Measurements from ENCODE around the gene C3orf70.

Gene C3orf70

DNA sequence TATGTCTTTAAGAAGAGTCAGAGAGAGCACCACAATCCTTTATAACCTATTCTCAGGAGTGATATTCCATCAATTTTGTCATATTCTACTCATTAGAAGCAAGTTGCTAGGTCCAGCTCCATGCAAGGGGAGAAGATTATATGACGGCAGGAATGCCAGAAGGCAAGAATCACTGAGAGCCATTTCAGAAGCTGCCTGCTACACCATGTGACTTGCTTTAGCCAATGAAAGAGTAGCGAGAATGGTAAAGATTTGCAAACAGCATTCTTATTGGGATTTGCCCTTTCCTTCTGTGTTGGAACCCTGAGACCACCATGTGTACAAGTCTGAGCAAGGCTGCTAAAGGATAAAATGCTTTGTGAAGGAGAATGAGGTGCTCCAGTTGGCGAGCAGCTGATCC is 4.5 kb upstream of the C3orf70 start:
- peaks cover 21% of the 10 kb centered on the region for H3K27me3 Mint-ChIP-seq
- peaks cover 3% of the 10 kb centered on the region for H3K4me1 Mint-ChIP-seq (ENCODE audit: low read depth)
- H3K27ac Mint-ChIP-seq: no peak overlapping the region
- no peak overlapping the region for H3K4me3 Mint-ChIP-seq
- H3K9me3 Mint-ChIP-seq: no peaks in the 10 kb centered on the region
- no peaks in the 10 kb centered on the region for H3K36me3 Mint-ChIP-seq (ENCODE audit: low read depth)

DNA sequence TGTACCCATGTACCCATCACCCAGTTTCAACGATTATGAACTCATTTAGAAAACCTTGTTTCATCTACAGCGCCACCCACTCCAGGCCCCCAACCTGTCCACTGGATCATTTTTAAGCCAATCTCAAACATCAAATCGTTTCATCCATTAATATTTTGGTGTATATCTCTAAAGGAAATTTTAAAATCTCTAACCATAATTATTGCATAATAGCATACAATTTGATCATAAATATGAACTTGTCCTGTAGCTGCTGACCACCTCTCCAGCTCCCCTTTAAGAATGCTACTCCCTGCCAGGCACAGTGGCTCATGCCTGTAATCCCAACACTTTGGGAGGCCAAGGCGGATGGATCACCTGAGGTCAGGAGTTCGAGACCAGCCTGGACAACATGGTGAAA is 2.8 kb upstream of the C3orf70 start:
- H3K9me3 Mint-ChIP-seq: no peaks in the 10 kb centered on the region
- H3K36me3 Mint-ChIP-seq (ENCODE audit: low read depth): no peaks in the 10 kb centered on the region
- no peak overlapping the region for H3K4me3 Mint-ChIP-seq
- H3K4me1 Mint-ChIP-seq (ENCODE audit: low read depth): peaks cover 7% of the 10 kb centered on the region
- H3K27ac Mint-ChIP-seq: no peak overlapping the region
- H3K27me3 Mint-ChIP-seq: peaks cover 35% of the 10 kb centered on the region

DNA sequence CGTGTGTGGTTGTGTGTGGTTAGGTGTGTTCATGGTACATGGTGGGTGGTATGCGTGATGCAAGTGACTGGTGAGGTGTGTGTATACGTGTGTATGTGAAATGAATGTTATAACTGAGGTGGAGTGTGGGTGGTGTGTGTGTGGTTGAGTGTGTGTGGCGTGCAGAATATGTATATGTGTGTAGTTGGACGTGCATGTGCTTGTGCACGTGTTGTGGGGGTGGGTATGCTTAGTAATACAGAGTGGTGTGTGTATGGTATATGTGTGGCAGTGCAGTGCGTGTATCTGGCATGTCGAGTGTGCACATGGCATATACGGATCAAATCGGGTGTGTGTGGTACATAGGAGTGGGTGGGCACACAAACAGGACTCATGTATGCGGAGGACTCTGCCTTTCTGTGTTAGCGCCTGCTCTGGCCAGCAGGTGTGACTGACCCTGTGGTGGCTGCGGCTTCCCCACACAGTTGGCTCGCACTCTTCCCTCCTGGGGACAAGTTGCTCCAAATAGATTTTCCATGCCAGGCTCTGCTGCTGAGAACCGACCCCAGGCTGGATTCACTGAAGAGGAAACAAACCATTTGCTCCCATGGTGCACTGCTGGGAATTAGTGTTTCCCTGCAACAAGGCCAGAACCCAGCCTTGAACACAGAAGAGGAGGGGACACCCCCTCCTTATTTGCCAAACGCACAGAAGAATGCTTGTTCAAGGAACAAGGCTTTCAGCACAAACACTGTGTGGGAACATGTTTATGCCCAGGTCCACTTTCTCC is 1.2 kb upstream of the C3orf70 start:
- peaks cover 46% of the 10 kb centered on the region for H3K27me3 Mint-ChIP-seq
- H3K4me3 Mint-ChIP-seq: no peak overlapping the region
- H3K9me3 Mint-ChIP-seq: no peaks in the 10 kb centered on the region
- H3K27ac Mint-ChIP-seq: no peak overlapping the region
- peaks cover 7% of the 10 kb centered on the region for H3K4me1 Mint-ChIP-seq (ENCODE audit: low read depth)
- no peaks in the 10 kb centered on the region for H3K36me3 Mint-ChIP-seq (ENCODE audit: low read depth)

DNA sequence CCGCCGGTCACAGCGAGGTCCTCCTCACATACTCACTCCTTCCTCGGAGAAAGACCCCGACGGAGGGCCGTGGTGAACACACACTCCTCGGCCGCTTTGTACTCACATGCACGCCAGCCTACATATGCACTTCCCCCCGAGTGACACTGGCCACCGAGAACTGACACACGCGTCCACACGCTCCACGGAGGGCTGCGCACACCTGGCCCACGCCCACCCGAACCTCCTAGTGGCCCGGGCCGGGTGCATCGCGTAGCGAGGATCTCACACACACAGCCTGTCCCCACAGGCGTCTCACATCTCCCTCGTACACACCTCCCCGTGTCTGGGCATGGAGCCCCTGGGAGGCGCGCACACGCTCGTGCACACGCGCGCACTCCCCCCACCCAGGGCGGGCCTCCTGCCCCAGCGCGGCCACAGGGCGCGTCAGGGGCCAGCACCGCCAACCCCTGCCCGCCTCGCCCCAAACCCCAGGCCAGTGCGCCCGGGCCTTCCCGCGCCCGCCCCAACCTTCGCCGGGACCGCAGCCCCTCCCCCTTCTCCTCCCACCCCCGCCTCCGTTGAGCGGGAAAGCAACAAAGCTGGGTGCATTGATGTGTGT is 411 bp upstream of the C3orf70 start:
- Mint-ChIP-seq H3K27me3 (peaks cover 42% of the 10 kb centered on the region), H3K36me3 (ENCODE audit: low read depth) (no peaks in the 10 kb centered on the region), H3K4me3 (peak overlapping the region; percentile 76), H3K9me3 (no peaks in the 10 kb centered on the region), H3K4me1 (ENCODE audit: low read depth) (peaks cover 7% of the 10 kb centered on the region), H3K27ac (peak overlapping the region; percentile 33)

DNA sequence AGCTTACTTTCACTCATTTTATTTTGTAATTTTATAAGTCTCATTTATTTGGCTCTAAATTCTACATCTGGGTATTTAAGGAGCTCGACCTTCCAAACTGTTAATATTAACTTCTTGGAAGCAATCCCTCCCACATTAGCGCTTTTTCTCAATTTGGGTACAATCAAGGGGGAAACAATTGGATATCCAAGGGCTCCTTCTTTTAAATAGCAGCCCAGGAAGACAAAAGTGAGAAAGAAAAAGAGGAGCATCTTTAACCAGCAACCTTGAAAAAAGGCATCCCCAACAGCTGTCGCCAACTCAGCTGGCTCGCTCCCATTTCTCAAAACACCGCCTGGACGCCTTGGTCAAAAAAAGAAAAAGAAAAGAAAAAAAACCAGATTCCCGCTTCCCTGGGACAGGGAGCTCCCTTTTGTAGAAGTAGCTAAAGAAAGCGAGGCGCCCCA is 873 bp downstream of the C3orf70 start:
- no peaks in the 10 kb centered on the region for H3K9me3 Mint-ChIP-seq
- no peaks in the 10 kb centered on the region for H3K36me3 Mint-ChIP-seq (ENCODE audit: low read depth)
- no peak overlapping the region for H3K27ac Mint-ChIP-seq
- H3K4me3 Mint-ChIP-seq: peak overlapping the region; percentile 75
- peaks cover 7% of the 10 kb centered on the region for H3K4me1 Mint-ChIP-seq (ENCODE audit: low read depth)
- H3K27me3 Mint-ChIP-seq: peaks cover 39% of the 10 kb centered on the region

DNA sequence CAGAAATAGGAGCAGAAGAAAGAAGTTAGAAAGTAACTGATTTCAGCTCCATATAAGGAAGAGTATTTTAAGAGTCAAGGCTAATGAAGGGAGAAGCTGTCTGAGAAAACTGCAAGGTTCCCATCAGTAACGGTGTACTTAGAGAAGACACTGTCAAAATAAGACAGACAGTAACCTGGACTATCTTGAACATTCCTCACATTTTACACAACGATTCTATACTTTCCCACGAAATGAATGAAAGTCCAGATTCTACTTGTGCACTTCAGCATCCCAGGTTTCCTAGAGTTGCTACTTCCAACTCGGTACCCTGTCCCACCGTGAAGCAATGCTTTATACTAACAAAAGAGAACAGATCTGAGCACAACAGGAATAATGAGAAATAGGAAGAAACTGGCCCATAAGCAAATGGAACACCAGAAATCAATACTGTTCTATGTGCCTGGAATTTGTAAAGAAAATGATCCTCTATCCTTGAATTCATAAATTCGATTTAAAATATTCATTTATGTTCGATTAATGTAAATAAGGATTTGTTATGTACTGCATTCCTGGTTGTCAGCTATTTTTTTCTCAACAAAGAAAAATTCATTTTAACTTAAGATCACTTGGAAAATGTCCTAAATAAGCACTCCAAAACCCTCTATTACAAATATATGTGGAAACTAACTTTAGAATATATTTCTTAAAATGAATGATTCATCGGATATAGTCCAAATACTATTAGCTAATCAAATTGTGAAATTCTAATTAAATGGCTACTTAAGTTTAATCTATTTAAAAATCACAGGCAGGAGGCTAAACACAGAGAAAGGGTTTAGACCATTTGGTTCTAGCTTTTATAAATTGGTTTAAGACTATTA is 1.5 kb downstream of the C3orf70 start:
- H3K4me3 Mint-ChIP-seq: no peak overlapping the region
- H3K4me1 Mint-ChIP-seq (ENCODE audit: low read depth): peaks cover 7% of the 10 kb centered on the region
- H3K36me3 Mint-ChIP-seq (ENCODE audit: low read depth): no peaks in the 10 kb centered on the region
- H3K27me3 Mint-ChIP-seq: peaks cover 32% of the 10 kb centered on the region
- no peaks in the 10 kb centered on the region for H3K9me3 Mint-ChIP-seq
- no peak overlapping the region for H3K27ac Mint-ChIP-seq

DNA sequence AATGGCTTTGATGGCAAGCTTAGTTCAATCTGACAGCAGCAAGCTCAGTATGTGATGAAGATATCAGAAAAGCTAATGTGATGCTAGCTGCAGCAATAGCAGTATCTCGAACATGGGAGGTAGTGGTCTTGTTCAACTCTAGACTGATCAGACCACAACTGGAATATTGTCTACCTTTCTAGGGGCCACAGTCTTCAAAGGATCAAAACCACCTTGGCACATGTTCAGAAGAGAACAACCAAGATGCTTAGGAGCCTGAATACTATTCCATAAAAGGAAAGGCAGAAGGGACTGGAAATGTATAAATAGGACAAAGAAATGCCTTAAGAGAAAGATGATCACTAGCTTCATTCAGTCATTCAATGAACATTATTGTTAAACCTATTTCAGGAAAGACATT is 2.3 kb downstream of the C3orf70 start:
- Mint-ChIP-seq H3K4me3 (no peak overlapping the region), H3K27ac (no peak overlapping the region), H3K4me1 (ENCODE audit: low read depth) (peaks cover 7% of the 10 kb centered on the region), H3K9me3 (no peaks in the 10 kb centered on the region), H3K36me3 (ENCODE audit: low read depth) (no peaks in the 10 kb centered on the region), H3K27me3 (peaks cover 35% of the 10 kb centered on the region)

DNA sequence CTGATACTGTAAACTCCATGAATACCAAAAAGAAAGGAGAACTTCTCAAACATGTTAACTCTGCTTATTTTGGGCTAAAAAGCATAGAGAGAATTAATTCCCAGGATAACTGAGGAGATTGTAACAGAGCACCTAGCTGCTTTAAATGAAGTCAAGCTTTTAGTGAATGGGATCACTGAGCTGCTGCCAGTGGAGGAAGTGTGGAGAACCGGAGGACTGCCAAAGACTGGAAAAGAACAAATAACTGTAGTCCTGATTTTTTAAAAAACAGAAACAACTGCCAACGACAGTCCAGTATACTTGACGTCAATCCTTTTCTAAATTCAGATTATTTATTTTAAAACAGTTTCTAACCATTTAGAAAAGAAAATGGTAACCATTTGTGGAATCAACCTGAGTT is 3.3 kb downstream of the C3orf70 start:
- peaks cover 7% of the 10 kb centered on the region for H3K4me1 Mint-ChIP-seq (ENCODE audit: low read depth)
- H3K4me3 Mint-ChIP-seq: no peak overlapping the region
- H3K27me3 Mint-ChIP-seq: peaks cover 36% of the 10 kb centered on the region
- no peaks in the 10 kb centered on the region for H3K9me3 Mint-ChIP-seq
- no peaks in the 10 kb centered on the region for H3K36me3 Mint-ChIP-seq (ENCODE audit: low read depth)
- H3K27ac Mint-ChIP-seq: no peak overlapping the region

DNA sequence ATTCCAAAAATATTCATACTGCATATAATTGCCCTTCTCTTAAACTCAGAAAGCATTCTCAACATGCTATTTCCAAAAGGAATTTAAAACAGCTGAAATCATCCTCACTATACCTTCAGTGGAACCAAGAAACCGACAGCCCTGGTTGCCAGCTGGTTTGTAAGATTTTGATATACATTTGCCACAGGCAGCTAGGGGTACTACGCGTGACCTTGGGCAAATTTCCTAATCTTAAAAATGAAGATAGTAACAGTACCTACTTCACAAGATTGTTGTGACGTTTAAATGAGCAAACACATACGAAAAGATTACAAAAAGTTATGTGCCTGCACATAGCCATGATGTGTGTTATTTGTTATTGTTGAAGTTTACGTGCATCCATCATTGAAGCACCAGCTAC is 7.3 kb downstream of the C3orf70 start:
- no peaks in the 10 kb centered on the region for H3K4me1 Mint-ChIP-seq (ENCODE audit: low read depth)
- peaks cover 26% of the 10 kb centered on the region for H3K27me3 Mint-ChIP-seq
- H3K9me3 Mint-ChIP-seq: no peaks in the 10 kb centered on the region
- no peaks in the 10 kb centered on the region for H3K36me3 Mint-ChIP-seq (ENCODE audit: low read depth)
- H3K27ac Mint-ChIP-seq: no peak overlapping the region
- H3K4me3 Mint-ChIP-seq: no peak overlapping the region

DNA sequence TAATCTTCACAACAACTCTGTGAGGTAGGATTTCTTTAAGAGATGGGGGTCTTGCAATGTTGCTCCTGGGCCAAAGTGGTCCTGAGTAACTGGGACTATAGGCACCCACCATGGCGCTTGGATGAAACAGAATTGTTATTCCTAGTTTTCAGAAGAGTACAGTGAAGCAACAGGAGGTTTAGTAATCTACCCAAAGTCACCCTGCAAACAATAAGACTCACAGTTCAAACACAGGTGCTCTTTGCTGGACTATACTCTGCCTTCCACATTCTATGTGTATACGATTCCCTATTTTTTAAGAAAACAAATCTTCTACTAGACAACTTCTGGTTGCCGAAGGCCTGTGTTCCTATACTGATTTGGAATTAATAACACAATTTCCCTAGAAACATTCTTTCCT is 8.1 kb downstream of the C3orf70 start:
- no peak overlapping the region for H3K27ac Mint-ChIP-seq
- H3K4me3 Mint-ChIP-seq: no peak overlapping the region
- H3K36me3 Mint-ChIP-seq (ENCODE audit: low read depth): no peaks in the 10 kb centered on the region
- H3K4me1 Mint-ChIP-seq (ENCODE audit: low read depth): no peaks in the 10 kb centered on the region
- H3K27me3 Mint-ChIP-seq: peaks cover 23% of the 10 kb centered on the region
- H3K9me3 Mint-ChIP-seq: no peaks in the 10 kb centered on the region

DNA sequence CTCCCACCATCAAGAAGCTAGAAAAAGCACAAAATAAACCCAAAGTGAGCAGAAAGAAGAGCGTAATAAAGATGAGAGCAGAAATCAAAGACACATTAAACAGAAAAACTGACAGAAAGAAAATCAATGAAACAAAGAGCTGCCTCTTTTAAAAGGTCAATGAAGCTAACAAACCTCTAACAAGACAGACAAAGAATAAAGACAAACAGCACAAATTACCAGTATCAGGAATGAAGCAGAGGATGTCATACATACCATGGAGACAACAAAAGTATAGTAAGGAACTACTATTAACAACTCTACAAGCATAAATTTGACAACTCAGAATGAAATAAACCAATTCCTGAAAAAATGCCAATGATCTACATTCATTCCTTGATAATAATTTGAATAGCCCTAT is 15.0 kb downstream of the C3orf70 start:
- Mint-ChIP-seq H3K36me3 (ENCODE audit: low read depth) (no peaks in the 10 kb centered on the region), H3K4me3 (no peak overlapping the region), H3K27ac (no peak overlapping the region), H3K27me3 (peaks cover 34% of the 10 kb centered on the region), H3K9me3 (no peaks in the 10 kb centered on the region), H3K4me1 (ENCODE audit: low read depth) (no peaks in the 10 kb centered on the region)

DNA sequence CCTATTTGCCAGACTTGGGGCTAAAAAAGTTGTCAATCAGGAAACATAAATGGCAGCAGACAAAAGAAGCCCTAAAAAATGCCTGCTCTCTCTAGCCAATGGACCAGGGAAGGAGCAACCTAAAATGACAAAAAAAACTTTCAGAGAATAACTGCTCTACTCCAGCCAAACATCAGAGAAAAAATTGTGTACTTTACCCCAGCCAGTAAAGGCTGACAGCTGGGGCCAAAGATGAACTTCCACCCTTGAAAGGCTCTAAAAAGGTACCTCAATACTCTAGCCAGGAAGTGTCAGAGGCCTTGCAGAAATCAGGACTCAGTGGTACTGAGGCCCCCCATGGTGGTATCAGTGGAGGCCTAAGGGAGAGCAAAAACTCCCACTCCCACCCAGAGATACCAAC is 18.4 kb downstream of the C3orf70 start:
- Mint-ChIP-seq H3K4me3 (no peak overlapping the region), H3K36me3 (ENCODE audit: low read depth) (no peaks in the 10 kb centered on the region), H3K27ac (no peak overlapping the region), H3K27me3 (peaks cover 30% of the 10 kb centered on the region), H3K9me3 (no peaks in the 10 kb centered on the region), H3K4me1 (ENCODE audit: low read depth) (no peaks in the 10 kb centered on the region)

DNA sequence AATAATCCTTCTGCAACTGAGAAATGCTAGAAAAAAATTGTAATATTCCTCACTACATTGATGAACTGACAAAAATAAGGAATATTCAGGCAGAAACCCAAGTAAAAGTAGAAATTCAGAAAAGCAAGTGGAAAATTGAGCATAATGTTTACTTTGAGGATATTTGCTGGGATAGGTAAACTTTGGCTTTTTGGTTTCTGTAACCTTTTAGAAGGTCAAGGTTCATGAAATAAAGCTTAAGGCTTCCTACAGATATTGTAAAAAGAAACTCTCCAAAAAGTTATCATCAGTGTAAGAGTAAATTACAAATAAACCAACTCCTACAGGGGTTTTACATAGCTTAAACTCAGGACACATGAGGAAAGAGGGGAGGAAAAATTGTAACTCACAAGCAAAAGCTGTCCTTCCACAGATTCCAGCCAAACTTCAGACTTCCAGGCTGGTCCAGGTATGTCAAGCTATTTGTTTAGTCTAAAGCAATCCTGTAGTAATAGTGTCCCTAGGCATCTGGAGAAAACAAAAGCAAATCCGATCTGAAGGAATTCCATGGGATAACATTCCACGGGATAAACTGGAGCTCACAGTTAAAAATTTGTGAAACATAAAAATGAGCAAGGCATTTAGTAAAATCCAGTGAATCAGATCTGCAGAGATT is 21.1 kb downstream of the C3orf70 start:
- H3K27me3 Mint-ChIP-seq: peaks cover 27% of the 10 kb centered on the region
- H3K36me3 Mint-ChIP-seq (ENCODE audit: low read depth): no peaks in the 10 kb centered on the region
- no peaks in the 10 kb centered on the region for H3K4me1 Mint-ChIP-seq (ENCODE audit: low read depth)
- no peak overlapping the region for H3K27ac Mint-ChIP-seq
- H3K4me3 Mint-ChIP-seq: no peak overlapping the region
- H3K9me3 Mint-ChIP-seq: no peaks in the 10 kb centered on the region

DNA sequence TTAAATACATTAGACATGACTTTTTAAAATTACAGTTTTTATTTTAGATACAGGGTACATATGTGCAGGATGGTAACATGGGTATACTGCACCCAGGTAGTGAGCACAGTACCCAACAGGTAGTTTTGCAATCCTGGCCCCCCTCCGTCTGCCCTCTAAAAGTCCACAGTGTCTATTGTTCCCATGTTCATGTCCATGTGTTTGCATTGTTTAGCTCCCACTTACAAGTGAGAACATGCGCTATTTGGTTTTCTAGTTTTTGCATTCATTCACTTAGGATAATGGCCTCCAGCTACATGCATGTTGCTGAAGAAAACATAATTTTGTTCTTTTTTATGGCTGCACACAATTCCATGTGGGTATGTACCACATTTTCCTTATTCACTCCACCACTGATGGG is 23.8 kb downstream of the C3orf70 start:
- H3K4me1 Mint-ChIP-seq (ENCODE audit: low read depth): no peaks in the 10 kb centered on the region
- no peaks in the 10 kb centered on the region for H3K36me3 Mint-ChIP-seq (ENCODE audit: low read depth)
- no peaks in the 10 kb centered on the region for H3K9me3 Mint-ChIP-seq
- H3K4me3 Mint-ChIP-seq: no peak overlapping the region
- peaks cover 12% of the 10 kb centered on the region for H3K27me3 Mint-ChIP-seq
- no peak overlapping the region for H3K27ac Mint-ChIP-seq

DNA sequence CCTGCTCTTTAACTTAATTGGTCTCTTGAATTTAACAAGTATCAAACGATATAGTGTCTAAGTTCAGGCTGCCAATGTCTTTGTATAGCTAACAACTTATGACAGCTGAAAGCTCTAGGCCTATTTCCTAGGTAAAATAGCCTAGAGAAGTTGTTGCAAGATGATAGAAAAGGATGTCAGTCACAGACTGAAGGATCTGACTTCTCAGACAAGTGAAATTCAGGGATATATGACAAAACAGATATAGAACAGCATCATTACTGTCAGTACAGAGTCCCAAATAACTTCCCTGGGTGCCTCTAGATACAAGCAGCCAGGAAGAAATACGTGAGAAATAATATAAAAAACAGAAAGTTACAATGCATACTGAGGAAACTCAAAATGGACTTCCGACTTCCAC is 26.7 kb downstream of the C3orf70 start:
- Mint-ChIP-seq H3K36me3 (ENCODE audit: low read depth) (no peaks in the 10 kb centered on the region), H3K4me3 (no peak overlapping the region), H3K4me1 (ENCODE audit: low read depth) (no peaks in the 10 kb centered on the region), H3K27ac (no peak overlapping the region), H3K27me3 (peaks cover 12% of the 10 kb centered on the region), H3K9me3 (peaks cover 4% of the 10 kb centered on the region)

Data from stimulated activated naive CD8-positive, alpha-beta T cell treated with anti-CD3 and anti-CD28 coated beads, Interleukin-15, Interleukin-2, amounts not matched to agents 100 ng/mL and 50 ng/mL, for 24 hours (primary cell).